ENCODE measurements around the gene TIPIN. TPM values are rescaled to one million over a fixed set of nuclear protein-coding genes. Genes with fewer than 3 reads are reported as not detected.

Gene TIPIN
- total and polyA plus RNA-seq, 8 donors: 2.3 to 13.8 (median 3.1) TPM; not detected in 1

DNA sequence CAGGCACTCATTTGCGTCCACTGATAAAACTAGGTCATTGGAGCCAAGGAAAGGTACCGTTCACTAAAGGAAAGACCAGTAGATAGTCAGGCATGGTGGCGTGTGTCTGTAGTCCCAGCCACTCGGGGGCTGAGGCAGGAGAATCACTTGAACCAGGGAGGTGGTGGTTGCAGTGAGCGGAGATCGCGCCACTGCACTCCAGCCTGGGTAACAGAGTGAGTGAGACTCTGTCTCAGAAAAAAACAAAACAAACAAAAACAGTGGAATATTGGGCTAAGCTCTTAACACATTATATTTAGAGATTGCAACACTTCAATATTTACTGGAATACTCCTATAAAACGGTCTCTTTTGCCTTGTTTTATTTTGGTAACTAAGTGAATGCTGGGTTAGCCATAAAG lies 47.6 kb upstream of the TIPIN start:
- H3K27me3 ChIP-seq: no peaks in the 10 kb centered on the region
- peaks cover 0 to 10% (median 5%) of the 10 kb centered on the region in 4 donors for H3K36me3 ChIP-seq
- no peaks in the 10 kb centered on the region for H3K9me3 ChIP-seq
- DNase-seq: no peak
- H3K27ac ChIP-seq: no peak overlapping the region
- intact Hi-C loops (cut with DNase I; ENCODE audit: low total_unique reads): no loop called here
- 61 to 81% (median 71%) methylated on average over 8 of the region's 8 CpGs for WGBS, 5 donors
- TF ChIP-seq EP300 (IDR thresholded peaks at IDR 0.05) (no peak), POLR2AphosphoS5 (IDR thresholded peaks at IDR 0.05) (no peak), POLR2A (IDR thresholded peaks at IDR 0.05) (no peak)
- TF ChIP-seq, protein P1, sequence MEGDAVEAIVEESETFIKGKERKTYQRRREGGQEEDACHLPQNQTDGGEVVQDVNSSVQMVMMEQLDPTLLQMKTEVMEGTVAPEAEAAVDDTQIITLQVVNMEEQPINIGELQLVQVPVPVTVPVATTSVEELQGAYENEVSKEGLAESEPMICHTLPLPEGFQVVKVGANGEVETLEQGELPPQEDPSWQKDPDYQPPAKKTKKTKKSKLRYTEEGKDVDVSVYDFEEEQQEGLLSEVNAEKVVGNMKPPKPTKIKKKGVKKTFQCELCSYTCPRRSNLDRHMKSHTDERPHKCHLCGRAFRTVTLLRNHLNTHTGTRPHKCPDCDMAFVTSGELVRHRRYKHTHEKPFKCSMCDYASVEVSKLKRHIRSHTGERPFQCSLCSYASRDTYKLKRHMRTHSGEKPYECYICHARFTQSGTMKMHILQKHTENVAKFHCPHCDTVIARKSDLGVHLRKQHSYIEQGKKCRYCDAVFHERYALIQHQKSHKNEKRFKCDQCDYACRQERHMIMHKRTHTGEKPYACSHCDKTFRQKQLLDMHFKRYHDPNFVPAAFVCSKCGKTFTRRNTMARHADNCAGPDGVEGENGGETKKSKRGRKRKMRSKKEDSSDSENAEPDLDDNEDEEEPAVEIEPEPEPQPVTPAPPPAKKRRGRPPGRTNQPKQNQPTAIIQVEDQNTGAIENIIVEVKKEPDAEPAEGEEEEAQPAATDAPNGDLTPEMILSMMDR (IDR thresholded peaks at IDR 0.05): no peak
- peaks cover 0 to 66% (median 22%) of the 10 kb centered on the region in 4 donors for H3K4me1 ChIP-seq
- H3K4me3 ChIP-seq: no peak overlapping the region

DNA sequence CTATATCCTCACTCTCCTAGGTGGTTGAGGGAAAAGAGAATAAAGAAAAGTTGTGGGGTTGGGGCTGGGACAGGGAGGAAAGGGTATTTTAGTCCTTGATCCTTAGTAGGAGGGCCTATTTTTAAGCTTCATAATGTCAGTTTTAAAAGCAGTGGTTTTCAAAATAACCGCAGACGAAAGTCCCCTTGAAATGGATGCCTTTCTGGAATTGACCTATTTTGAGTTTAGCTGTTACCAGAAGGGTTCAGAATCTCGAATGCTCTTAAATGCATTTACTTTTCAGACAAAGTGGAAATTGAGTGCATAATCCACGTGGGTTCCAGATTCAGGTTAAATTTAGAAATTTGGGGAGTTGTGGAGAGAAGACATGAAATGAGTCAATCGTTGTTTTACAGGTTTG lies 46.8 kb upstream of the TIPIN start:
- 76 to 84% (median 83%) methylated on average over 5 of the region's 5 CpGs for WGBS, 5 donors
- Histone ChIP-seq H3K4me3 (no peak overlapping the region), H3K27me3 (no peaks in the 10 kb centered on the region), H3K9me3 (no peaks in the 10 kb centered on the region), H3K36me3 (peaks cover 0 to 10% (median 7%) of the 10 kb centered on the region in 4 donors), H3K27ac (no peak overlapping the region), H3K4me1 (peaks cover 0 to 63% (median 22%) of the 10 kb centered on the region in 4 donors)
- intact Hi-C loops (cut with DNase I; ENCODE audit: low total_unique reads): no loop called here
- TF ChIP-seq, protein P1 (IDR thresholded peaks at IDR 0.05): no peak
- DNase-seq: no peak

DNA sequence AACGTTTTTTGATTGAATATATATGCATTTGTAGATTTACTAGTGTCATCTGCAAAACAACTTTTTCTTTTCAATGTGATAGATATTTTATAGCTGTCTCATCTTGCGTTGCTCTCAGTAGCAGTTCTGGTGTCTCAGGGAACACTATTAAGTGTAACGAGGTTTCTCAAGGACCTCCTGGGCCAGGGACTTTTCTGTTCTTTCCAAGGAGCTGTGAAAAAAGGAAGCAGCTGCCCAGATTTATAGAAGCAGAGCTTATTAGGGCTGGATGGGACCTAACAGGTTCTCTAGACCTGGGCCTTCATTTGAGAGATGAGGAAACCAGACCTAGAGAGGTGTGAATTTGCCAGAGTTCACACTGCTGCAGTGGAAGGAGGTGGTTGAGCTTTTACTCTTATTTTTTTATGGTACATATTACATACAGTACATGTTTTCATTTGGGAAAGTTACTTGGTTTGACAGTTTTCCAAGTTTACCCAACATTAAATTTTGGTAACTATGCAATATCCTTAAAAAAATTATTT lies 46.3 kb upstream of the TIPIN start:
- H3K27ac ChIP-seq: no peak overlapping the region
- TF ChIP-seq POLR2AphosphoS5 (IDR thresholded peaks at IDR 0.05) (no peak), EP300 (IDR thresholded peaks at IDR 0.05) (no peak), POLR2A (IDR thresholded peaks at IDR 0.05) (no peak)
- TF ChIP-seq, protein P1 (IDR thresholded peaks at IDR 0.05): no peak
- H3K27me3 ChIP-seq: no peaks in the 10 kb centered on the region
- no peak overlapping the region for H3K4me3 ChIP-seq
- peaks cover 0 to 63% (median 22%) of the 10 kb centered on the region in 4 donors for H3K4me1 ChIP-seq
- no peaks in the 10 kb centered on the region for H3K9me3 ChIP-seq
- H3K36me3 ChIP-seq: peaks cover 0 to 10% (median 9%) of the 10 kb centered on the region in 4 donors
- DNase-seq: no peak
- intact Hi-C loops (cut with DNase I; ENCODE audit: low total_unique reads): no loop called here
- WGBS, 5 donors: 89 to 92% (median 91%) methylated on average over 3 of the region's 3 CpGs

DNA sequence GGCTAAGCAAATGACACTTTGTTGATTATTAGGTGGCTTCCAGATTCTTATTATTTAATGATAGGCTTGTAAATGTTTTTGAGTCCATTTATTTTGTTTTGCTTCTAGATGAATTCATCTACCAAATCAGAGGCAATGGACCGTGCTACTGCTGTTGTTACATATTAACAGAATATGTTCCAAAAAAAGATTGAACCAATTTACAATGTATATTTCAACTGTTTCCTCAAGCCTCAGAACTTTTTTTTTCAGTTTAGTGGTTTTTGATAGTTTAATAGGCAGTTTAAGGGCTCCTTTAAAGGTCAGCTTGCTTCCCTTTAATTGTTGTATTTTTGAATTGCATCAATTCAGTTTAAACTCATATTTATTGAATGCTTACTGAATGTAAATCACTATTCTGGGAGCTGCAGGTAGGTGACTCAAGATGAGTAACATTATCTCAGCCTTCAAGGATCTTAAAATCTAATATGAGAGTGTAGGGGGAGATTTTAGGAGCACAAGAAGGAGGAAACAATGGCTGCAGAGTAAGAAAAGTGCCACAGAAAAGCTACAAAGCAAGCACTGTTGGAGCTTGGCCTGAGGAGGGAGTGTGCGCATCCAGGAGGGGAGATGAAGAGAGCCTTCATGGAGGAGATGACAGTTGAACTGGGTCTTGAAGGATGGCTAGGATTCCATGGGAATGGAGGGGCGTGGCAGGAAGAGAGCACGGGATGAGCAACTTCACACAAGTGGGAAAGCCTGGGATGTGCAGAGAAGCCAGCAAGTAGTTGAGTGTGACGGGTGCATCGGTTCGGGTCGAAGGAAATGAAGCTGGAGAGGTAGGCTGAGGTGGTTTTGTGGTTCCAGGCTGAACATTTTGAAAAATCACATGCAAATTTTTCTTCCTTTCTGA lies 44.9 kb upstream of the TIPIN start:
- peaks cover 0 to 61% (median 22%) of the 10 kb centered on the region in 4 donors for H3K4me1 ChIP-seq
- H3K27ac ChIP-seq: no peak overlapping the region
- peaks cover 0 to 14% (median 12%) of the 10 kb centered on the region in 4 donors for H3K36me3 ChIP-seq
- intact Hi-C loops (cut with DNase I; ENCODE audit: low total_unique reads): no loop called here
- no peak overlapping the region for H3K4me3 ChIP-seq
- no peak for DNase-seq
- WGBS, 5 donors: 79 to 86% (median 82%) methylated on average over 8 of the region's 8 CpGs
- no peaks in the 10 kb centered on the region for H3K27me3 ChIP-seq
- TF ChIP-seq POLR2A (IDR thresholded peaks at IDR 0.05) (no peak), EP300 (IDR thresholded peaks at IDR 0.05) (no peak), POLR2AphosphoS5 (IDR thresholded peaks at IDR 0.05) (no peak)
- TF ChIP-seq, protein P1 (IDR thresholded peaks at IDR 0.05): no peak
- H3K9me3 ChIP-seq: no peaks in the 10 kb centered on the region
